ENCODE data around the gene PLA2G2F.

DNA sequence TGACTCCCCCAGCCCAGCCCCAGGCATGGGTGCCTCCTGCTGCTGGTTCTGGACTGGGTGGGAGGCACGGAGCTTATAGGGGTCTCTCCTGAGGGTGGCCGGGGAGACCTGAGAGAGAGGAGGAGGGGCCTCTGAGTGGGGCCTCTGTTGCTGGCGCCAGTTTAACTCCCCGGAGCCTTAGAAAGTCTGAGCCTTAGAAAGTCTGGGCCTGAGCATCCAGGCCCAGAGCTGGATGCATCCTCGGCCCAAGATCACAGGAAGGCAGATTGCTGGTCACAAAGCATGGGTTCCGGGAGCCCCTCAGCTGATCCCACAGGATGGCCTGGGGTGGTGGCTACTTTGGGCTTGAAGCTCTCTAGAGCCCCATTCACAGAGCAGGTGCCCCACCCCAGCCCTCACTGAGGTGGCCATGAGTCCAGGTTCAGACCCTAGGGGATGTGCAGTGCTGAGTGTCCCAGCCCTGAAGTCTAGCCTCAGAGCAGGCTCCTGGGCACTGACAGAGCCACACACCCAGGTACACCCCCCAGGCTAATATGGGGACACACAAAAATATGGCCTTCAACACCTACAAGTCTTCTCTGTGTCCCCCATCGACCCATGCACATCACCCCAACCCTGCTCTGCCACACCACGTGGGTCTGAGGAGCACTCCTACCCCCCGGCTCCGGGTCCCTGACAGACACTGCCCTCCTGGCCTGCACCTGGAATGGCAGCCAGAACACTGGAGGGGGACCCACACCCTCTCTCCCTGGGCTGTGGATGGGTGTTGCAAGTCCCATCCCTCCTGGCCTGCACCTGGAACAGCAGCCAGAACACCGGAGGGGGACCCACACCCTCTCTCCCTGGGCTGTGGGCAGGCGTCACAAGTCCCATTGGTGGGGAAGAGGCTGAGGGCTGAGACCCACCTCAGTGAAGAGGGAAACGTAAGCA lies 9.7 kb downstream of the PLA2G2F start:
- TF ChIP-seq CTCF (IDR thresholded peaks at IDR 0.05; ENCODE audit: control extremely low read depth in 1 of 3, insufficient read depth in 1 of 3, low read depth in 1 of 3, low read length in 3 of 3) (no peak), POLR2A (IDR thresholded peaks at IDR 0.05; ENCODE audit: control extremely low read depth in 1 of 2, low read depth in 2 of 2, low read length in 2 of 2) (no peak)
